Astrocyte of the cerebellum (primary cell): ENCODE results near the gene INPP5A.

Source experiments
- DNase-seq: peaks from one replicate; pipeline ENCODE4 v3.0.0-alpha.2; 2011; ENCODE audit warnings: low read depth
- H3K4me3 ChIP-seq: 2 replicates; pipeline ENCODE4 v1.5.1; 2011; ENCODE audit warnings: mild to moderate bottlenecking, low read depth, low read length, moderate library complexity
- in situ Hi-C: cut with HindIII; loops from 2 replicates; pipeline ENCODE4 v1.10.0; 2017; ENCODE audit warnings: low sequenced_read_pairs
- TF ChIP-seq, protein P1 (sequence below): IDR thresholded peaks from 2 replicates; pipeline ENCODE4 v1.5.1; 2012; ENCODE audit warnings: low read length, low read depth, moderate library complexity, mild to moderate bottlenecking; ENCODE audit errors: missing control alignments

INPP5A gene

DNA sequence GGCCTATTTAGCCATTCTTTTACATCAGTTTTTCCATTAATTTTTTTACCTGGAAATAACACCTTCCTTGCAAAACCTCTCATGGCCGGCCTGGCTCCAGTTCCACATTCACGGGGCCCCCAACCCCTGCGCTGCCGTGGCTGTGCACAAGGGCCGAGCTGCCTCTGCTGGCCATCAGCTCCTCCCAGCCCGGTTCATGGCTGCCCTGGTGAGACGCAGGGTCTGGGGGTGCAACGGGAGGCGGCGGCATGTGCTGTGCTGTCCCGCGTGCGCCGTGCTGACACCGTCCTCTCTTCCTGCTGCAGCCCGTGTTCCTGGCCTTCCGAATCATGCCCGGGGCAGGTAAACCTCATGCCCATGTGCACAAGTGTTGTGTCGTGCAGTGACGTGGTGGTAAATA is 244.0 kb downstream of the INPP5A start:
- DNase-seq: no peak
- H3K4me3 ChIP-seq: no peak overlapping the region
- TF ChIP-seq, protein P1, sequence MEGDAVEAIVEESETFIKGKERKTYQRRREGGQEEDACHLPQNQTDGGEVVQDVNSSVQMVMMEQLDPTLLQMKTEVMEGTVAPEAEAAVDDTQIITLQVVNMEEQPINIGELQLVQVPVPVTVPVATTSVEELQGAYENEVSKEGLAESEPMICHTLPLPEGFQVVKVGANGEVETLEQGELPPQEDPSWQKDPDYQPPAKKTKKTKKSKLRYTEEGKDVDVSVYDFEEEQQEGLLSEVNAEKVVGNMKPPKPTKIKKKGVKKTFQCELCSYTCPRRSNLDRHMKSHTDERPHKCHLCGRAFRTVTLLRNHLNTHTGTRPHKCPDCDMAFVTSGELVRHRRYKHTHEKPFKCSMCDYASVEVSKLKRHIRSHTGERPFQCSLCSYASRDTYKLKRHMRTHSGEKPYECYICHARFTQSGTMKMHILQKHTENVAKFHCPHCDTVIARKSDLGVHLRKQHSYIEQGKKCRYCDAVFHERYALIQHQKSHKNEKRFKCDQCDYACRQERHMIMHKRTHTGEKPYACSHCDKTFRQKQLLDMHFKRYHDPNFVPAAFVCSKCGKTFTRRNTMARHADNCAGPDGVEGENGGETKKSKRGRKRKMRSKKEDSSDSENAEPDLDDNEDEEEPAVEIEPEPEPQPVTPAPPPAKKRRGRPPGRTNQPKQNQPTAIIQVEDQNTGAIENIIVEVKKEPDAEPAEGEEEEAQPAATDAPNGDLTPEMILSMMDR: no peak
- in situ Hi-C loops: no loop called here

DNA sequence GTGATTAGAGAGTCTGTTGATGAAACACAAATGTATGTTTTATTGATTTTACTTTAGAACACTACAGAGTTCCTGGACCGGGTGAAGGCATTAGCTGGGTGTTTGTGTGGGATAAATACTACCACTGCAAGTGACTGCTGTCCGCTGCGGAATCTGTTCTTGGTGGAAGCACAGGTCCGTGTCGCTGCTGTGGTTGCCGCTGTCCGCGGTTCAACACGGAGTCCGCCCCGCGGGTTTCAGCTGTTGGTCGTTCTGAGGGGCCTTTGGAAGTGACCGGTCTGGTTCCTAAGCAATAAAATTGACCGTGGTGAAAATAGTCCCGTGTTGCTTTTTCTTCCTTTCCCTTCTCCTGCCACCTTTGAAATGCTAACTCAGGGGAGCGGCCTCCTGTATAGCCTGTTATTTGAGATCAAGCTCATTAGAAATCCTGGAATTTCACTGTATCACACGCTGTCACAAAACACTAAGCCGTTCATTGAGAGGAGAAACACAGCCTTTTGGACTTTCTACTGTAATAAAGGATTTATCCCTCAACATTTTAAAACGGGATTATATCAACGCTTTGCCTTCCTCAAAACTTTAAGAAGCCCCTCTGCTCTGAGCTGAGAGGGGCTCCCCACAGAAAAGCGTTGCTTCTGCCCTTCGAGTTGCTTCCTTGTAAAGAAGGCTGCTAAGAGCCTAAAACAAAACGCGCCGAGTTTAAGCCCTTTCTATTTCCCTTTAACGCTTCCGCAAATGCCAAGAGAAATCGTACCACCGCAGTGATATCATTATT is 245.8 kb downstream of the INPP5A start:
- in situ Hi-C loops: no loop called here
- TF ChIP-seq, protein P1: no peak
- H3K4me3 ChIP-seq: no peak overlapping the region
- DNase-seq: no peak

DNA sequence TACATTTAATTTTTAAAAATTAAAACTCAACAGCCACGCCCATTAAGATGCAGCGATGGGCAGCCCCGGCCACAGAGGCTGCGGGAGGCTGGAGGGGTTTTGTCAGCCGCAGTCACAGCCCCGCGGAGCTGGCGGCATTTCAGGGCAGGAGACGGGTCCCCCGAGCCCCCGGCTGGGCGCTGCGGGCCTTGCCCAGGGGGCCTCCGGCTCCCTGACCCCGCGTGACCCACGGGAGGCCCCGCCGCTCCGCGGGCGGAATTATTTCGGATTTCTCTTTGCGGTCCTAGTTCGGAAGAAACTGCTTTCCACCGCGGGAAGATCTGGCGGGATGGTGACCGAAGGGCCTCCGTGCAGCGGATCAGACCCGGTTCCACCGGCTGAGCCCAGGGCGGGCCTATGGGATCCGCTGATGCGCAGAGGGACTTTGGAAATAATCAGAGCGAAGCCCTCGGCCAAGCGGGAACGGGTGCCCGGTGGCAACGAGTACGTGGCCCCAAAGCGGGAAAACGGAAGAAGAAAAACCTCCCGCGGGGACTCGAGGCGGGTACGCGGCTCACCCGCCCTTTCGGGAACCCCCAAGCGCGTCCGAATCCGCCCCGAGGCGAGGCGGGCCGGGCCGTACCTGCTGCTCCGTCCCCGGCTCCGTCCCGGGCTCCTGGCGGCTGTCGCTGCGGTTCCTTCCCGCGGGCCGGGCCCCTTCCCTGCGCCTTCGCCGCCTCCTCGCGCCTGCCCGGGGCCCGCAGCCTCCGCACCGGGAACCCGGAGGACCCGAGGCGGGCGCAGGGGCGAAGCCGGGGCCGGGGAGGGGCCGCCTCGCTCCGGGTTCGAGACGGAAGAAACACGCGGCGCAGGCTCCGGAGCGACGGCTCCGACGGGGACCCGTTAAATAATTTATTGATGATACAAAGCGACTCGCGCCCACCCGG is 246.6 kb downstream of the INPP5A start:
- no peak overlapping the region for H3K4me3 ChIP-seq
- in situ Hi-C loops: no loop called here
- DNase-seq: no peak

DNA sequence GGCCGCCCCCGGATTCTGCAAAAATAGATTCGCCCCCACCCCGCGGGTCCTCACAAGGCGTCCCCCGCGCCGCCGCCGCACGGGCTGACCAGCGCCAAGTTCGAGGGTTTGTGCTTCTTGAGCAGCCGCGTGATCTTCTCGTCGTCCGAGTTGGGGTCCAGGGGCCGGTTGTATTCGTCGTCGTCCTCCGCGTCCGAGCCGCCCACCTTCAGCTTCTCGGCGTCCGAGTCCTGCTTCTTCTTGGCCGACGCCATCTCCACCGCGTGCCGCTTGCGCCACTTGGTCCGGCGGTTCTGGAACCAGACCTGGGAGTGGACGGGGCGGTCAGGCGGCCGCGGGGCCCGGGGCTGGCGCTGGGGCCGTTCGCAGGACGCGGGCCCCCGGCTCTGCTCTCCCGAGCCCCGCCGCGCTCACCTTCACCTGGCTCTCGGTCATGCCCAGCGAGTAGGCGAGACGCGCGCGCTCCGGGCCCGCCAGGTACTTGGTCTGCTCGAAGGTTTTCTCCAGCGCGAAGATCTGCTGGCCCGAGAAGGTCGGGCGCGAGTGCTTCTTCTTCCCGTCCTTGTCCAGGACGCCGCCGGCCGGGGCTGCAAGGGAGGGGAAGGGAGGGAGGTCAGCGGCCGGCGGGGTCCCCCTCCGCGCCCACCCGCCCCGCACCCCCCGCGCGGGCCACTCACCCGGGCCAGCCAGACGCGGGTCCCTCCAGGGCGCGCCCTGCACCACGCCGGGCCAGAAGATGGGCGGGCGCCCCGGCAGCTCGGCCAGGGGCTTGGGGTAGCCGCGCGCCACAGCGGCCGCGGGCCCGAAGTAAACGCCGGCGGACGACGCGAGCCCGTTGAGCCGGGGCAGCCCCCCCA is 247.5 kb downstream of the INPP5A start:
- TF ChIP-seq, protein P1: no peak
- no peak for DNase-seq
- in situ Hi-C loops: no loop called here
- no peak overlapping the region for H3K4me3 ChIP-seq

More for the DNA sequence above, 246.6 kb downstream of the INPP5A start:
- TF ChIP-seq, protein P1: no peak

DNA sequence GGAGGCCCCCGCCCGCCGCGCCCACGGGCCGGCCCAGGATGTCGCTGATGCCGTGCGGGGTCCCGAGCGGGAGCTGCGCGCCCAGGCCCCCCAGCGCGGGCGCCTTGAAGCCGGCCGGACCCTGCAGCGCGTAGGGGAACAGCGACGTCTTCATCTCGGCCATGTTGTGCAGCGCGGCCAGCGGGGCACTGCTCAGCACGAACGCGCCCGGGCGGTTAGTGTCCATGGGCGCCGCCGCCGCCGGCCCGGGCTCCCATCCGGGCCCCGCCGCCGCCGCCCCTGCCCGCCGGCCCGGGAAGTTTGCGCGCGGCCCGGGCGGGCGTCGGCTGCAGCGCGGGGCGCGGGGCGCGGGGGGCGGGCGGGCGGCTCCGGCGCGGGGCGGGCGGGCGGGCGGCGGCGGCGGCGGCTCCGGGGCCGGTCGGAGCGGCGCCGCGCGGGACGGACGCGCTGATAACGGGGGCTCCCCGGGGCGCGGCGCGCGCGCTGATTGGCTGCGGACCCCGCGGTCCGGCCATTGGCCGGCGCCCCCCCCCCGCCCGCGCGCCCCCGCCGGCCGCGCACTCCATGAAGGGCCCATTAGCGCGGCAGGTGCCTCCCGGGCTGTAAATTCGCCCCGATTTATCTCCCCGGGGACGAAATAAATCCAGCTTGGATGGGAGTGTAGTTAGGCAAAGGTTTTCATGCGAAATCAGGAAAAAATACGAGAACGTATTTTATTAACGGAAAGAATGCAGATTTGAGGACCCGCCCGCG is 248.3 kb downstream of the INPP5A start, which contains the start of gene NKX6-2:
TSS of gene NKX6-2 (minus strand) at position 425 of the 753 bp plus-strand sequence. CDS start at position 226, 199 bp downstream.
- in situ Hi-C loops: no loop called here
- TF ChIP-seq, protein P1: no peak
- DNase-seq: no peak
- no peak within 1 kb of the TSS for H3K4me3 ChIP-seq
